HEK293T (cell line): ENCODE measurements around the gene C1D.
A peak's percentile ranks its signal among the peaks of the same experiment; 100 is the strongest.
"Not testable (repeated sequence)": the region's sequence is repeated elsewhere in the genome, so short reads cannot be mapped to it uniquely, and the experiment has no call there.

Source experiments
- CTCF ChIA-PET: fragments of 350-600 bp; formaldehyde crosslinking; extraction: SDS; loops from one replicate; lab custom pipeline; 2021; ENCODE audit warnings: antibody characterized with exemption, inconsistent platforms; lab: Yijun Ruan, JAX
- POLR2A ChIA-PET: fragments of 350-600 bp; formaldehyde crosslinking; extraction: SDS; loops from one replicate; lab custom pipeline; 2020; ENCODE audit warnings: antibody characterized with exemption, inconsistent platforms; lab: Yijun Ruan, JAX
- DNase-seq: peaks from one replicate; pipeline ENCODE4 v3.0.0; 2012; ENCODE audit warnings: mixed read lengths; ENCODE audit errors: extremely low spot score
- ARNT ChIP-seq: fragments of 450-650 bp; IDR thresholded peaks from 2 replicates; pipeline ENCODE4 v1.6.1; 2017; ENCODE audit warnings: mild to moderate bottlenecking
- BHLHE40 ChIP-seq: fragments of 450-650 bp; IDR thresholded peaks from 2 replicates; pipeline ENCODE4 v1.6.1; 2016; ENCODE audit warnings: mild to moderate bottlenecking, moderate library complexity, borderline replicate concordance
- CTBP1 ChIP-seq: fragments of 450-650 bp; IDR thresholded peaks from 2 replicates; pipeline ENCODE4 v1.6.1; 2016; ENCODE audit warnings: borderline replicate concordance
- ELF4 ChIP-seq: fragments of 450-650 bp; IDR thresholded peaks from 2 replicates; pipeline ENCODE4 v1.6.1; 2017; ENCODE audit warnings: antibody characterized with exemption
- FOXA1 ChIP-seq: fragments of 450-650 bp; IDR thresholded peaks from 2 replicates; pipeline ENCODE4 v1.6.1; 2016; ENCODE audit warnings: mild to moderate bottlenecking
- FOXK2 ChIP-seq: fragments of 450-650 bp; IDR thresholded peaks from 2 replicates; pipeline ENCODE4 v1.6.1; 2016; ENCODE audit warnings: mild to moderate bottlenecking
- FOXM1 ChIP-seq: fragments of 450-650 bp; IDR thresholded peaks from 2 replicates; pipeline ENCODE4 v1.6.1; 2017; ENCODE audit warnings: mild to moderate bottlenecking, borderline replicate concordance
- HDGF ChIP-seq: fragments of 450-650 bp; IDR thresholded peaks from 2 replicates; pipeline ENCODE4 v1.6.1; 2017; ENCODE audit warnings: antibody characterized with exemption, borderline replicate concordance
- L3MBTL2 ChIP-seq: fragments of 450-650 bp; conservative IDR thresholded peaks from 2 replicates; pipeline ENCODE4 v1.6.1; 2016; ENCODE audit warnings: mild to moderate bottlenecking
- LEF1 ChIP-seq: fragments of 450-650 bp; IDR thresholded peaks from 2 replicates; pipeline ENCODE4 v1.6.1; 2017; ENCODE audit warnings: mild to moderate bottlenecking, borderline replicate concordance
- NFRKB ChIP-seq: fragments of 450-650 bp; IDR thresholded peaks from 2 replicates; pipeline ENCODE4 v1.6.1; 2016; ENCODE audit warnings: mild to moderate bottlenecking, moderate library complexity
- SP1 ChIP-seq: fragments of 450-650 bp; IDR thresholded peaks from 2 replicates; pipeline ENCODE4 v1.6.1; 2017
- SUZ12 ChIP-seq: fragments of 450-650 bp; IDR thresholded peaks from 2 replicates; pipeline ENCODE4 v1.6.1; 2016; ENCODE audit warnings: mild to moderate bottlenecking
- TARDBP ChIP-seq: fragments of 450-650 bp; IDR thresholded peaks from 2 replicates; pipeline ENCODE4 v1.6.1; 2016
- ZNF384 ChIP-seq: fragments of 450-650 bp; IDR thresholded peaks from 2 replicates; pipeline ENCODE4 v1.6.1; 2016
- TF ChIP-seq, protein P1 (sequence below): fragments of 450-650 bp; IDR thresholded peaks from 2 replicates; pipeline ENCODE4 v1.6.1; 2016

The C1D gene

DNA sequence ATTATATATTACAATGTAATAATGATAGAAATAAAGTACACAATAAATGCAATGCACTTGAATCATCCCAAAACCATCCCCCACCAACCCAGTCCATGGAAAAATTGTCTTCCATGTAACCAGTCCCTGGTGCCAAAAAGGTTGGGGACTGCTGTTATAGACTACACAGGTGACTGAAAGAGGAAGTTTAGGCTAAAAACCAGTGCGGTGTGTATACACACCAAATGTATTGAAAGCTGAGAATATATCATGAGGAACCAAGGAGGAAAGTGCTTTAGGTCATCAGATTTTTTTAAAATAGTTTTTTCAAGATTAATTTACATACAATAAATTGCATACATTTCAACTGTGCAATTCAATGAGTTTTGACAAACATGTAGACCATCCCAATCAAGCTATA, 20.5 kb upstream of the C1D start:
- ChIA-PET POLR2A (no interaction called here), CTCF (no interaction called here)
- TF ChIP-seq BHLHE40 (no peak), SP1 (no peak), TARDBP (no peak), FOXA1 (no peak), SUZ12 (no peak), L3MBTL2 (no peak), LEF1 (no peak), ARNT (no peak), CTBP1 (no peak), FOXM1 (no peak), HDGF (no peak), ELF4 (no peak), NFRKB (no peak)
- DNase-seq = no peak

GRCh38 chr2:68074050-68074449, 11.2 kb upstream of the C1D start:
- POLR2A ChIA-PET = interaction anchor here (1.7 kb wide), 1 partner anchor 11 kb away, joined by 7 read pairs; the partner anchor contains the start of gene C1D

DNA sequence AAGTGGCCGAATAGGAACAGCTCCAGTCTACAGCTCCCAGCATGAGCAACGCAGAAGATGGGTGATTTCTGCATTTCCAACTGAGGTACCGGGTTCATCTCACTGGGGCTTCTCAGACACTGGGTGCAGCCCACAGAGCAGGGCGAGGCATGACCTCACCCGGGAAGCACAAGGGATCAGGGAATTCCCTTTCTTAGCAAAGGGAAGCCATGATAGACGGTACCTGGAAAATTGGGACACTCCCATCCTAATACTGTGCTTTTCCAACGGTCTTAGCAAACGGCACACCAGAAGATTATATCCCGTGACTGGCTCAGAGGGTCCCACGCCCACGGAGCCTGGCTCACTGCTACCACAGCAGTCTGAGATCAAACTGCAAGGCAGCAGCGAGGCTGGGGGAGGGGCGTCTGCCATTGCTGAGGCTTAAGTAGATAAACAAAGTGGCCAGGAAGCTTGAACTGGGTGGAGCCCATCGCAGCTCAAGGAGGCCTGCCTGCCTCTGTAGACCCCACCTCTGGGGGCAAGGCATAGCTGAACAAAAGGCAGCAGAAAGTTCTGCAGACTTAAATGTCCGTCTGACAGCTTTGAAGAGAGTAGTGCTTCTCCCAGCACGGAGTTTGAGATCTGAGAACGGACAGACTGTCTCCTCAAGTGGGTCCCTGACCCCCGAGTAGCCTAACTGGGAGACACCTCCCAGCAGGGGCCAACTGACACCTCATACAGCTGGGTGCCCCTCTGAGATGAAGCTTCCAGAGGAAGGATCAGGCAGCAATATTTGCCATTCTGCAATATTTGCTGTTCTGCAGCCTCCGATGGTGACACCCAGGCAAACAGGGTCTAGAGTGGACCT, 1.2 kb upstream of the C1D start:
- TF ChIP-seq L3MBTL2 = 0 out of 2 replicates have a peak, but pooled peaks have one; percentile 15
- POLR2A ChIA-PET = interaction anchor here (0.8 to 2.6 kb wide), 11 partner anchors 9 to 1307 kb away, joined by 3 to 14 read pairs (median 5); no protein-coding TSS in a partner anchor
- DNase-seq, CTCF ChIA-PET: not testable (repeated sequence)

More at GRCh38 chr2:68074050-68074449, 11.2 kb upstream of the C1D start:
- CTCF ChIA-PET = no interaction called here
- no peak for DNase-seq
- TF ChIP-seq FOXA1 = no peak
- TF ChIP-seq ZNF384 = no peak
- no peak for TF ChIP-seq BHLHE40

GRCh38 chr2:68060652-68061051, 2.2 kb downstream of the C1D start:
- POLR2A ChIA-PET = no interaction called here

DNA sequence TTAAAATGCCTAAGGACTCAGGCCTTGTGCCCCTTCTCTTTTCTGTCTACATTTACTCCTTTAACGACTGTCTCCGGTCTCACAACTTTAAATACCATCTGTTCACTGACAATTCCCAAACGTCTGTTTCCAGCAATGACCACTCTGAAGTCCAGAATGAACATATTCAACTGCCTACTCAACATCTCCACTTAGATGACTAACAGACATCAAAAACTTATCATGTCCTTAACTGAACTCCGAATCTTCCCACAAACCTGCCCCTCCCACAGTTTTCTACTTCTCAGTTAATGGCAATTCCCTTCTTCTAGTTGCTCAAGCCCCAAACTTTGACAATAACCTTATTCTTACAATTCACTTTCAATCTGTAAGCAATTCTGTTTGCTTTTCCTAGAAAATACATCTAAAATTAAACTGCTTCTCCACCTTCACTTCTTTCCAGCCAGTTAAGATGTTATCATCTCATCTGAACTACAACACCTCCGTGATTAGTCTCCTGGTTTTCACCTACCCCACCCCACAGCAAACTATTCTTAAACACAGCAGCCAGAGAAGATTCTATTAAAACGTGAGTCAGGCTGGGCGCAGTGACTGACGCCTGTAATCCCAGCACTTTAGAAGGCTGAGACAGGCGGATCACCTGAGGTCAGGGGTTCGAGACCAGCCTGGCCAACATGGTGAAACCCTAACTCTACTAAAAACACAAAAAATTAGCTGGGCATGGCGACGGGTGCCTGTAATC, 2.8 kb downstream of the C1D start:
- no peak for DNase-seq
- TF ChIP-seq SP1 = no peak
- TF ChIP-seq ARNT = no peak
- no peak for TF ChIP-seq NFRKB
- TF ChIP-seq FOXA1 = no peak
- no peak for TF ChIP-seq SUZ12
- no peak for TF ChIP-seq FOXM1
- no peak for TF ChIP-seq CTBP1
- TF ChIP-seq ELF4 = no peak
- no peak for TF ChIP-seq LEF1
- no peak for TF ChIP-seq L3MBTL2
- TF ChIP-seq BHLHE40 = no peak
- no peak for TF ChIP-seq FOXK2
- TF ChIP-seq HDGF = no peak
- TF ChIP-seq, protein P1, sequence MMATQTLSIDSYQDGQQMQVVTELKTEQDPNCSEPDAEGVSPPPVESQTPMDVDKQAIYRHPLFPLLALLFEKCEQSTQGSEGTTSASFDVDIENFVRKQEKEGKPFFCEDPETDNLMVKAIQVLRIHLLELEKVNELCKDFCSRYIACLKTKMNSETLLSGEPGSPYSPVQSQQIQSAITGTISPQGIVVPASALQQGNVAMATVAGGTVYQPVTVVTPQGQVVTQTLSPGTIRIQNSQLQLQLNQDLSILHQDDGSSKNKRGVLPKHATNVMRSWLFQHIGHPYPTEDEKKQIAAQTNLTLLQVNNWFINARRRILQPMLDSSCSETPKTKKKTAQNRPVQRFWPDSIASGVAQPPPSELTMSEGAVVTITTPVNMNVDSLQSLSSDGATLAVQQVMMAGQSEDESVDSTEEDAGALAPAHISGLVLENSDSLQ = no peak
- TF ChIP-seq ZNF384 = no peak
- ChIA-PET POLR2A (no interaction called here), CTCF (no interaction called here)

More at GRCh38 chr2:68060652-68061051, 2.2 kb downstream of the C1D start:
- TF ChIP-seq BHLHE40 = no peak
- no peak for TF ChIP-seq FOXM1
- no peak for TF ChIP-seq SP1
- no peak for TF ChIP-seq ELF4
- no peak for TF ChIP-seq FOXK2
- TF ChIP-seq TARDBP = no peak
- TF ChIP-seq ARNT = no peak
- no peak for TF ChIP-seq SUZ12
- no peak for TF ChIP-seq L3MBTL2
- TF ChIP-seq LEF1 = no peak
- no peak for TF ChIP-seq FOXA1
- TF ChIP-seq HDGF = no peak
- CTCF ChIA-PET = no interaction called here
- DNase-seq = no peak

DNA sequence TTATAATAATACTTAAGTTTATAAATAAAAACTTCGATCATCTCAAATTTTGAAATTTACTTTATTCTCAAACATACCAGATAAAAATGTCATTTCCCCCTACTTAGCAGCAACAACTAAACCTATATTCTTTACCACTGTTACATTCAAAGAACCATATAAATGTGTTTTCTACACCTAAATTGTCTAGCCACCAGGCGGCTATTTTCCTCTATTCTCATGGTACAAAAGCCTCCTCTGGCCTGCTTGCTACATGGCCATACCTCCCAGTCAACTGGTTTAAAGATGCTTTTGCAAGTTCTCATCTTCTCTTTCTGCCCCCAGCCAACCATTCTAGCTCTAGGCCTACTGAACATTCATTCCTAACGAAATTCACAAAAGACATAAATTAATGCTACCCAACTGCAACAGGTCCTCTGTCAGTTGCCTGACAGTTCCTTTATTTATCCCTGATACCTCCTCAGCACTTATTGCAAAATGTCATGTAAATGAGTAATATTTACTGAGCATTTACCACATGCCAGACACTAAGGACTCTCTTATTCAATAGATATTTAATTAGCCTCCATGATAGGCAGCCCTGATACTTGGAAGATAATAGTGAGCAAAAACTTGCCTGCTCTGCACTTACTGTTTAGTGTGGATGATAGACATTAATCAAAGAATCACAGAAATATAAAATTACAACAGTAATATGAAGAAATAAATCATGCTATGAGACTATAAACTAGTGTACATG, 5.0 kb downstream of the C1D start:
- POLR2A ChIA-PET = no interaction called here

More for the DNA sequence above, 5.0 kb downstream of the C1D start:
- TF ChIP-seq L3MBTL2 = no peak
- no peak for TF ChIP-seq SUZ12
- TF ChIP-seq HDGF = no peak
- no peak for TF ChIP-seq CTBP1
- no peak for TF ChIP-seq FOXK2
- no peak for DNase-seq
- CTCF ChIA-PET = no interaction called here
